H1 (cell line): ENCODE results near the gene GPSM1. TPM values are rescaled to one million over a fixed set of nuclear protein-coding genes. Genes with fewer than 3 reads are reported as not detected.

Source experiments
- CTCF ChIA-PET: fragments of 300-600 bp; sonication (Branson Sonifier 250); formaldehyde crosslinking; loops from one replicate; lab custom pipeline; 2021; ENCODE audit not compliant: partially characterized antibody; lab: Charles Lee
- POLR2A ChIA-PET: fragments of 300-600 bp; sonication (Branson Sonifier 250); formaldehyde crosslinking; loops from one replicate; lab custom pipeline; 2021; ENCODE audit warnings: inconsistent platforms; ENCODE audit not compliant: partially characterized antibody; lab: Charles Lee
- DNase-seq, 2 experiments: peaks; one replicate each; pipeline versions ENCODE4 v3.0.0 to v3.0.0-alpha.2; 2010 to 2022; ENCODE audit warnings: low spot score in 2 of 2, low read depth in 1 of 2, mixed read lengths in 1 of 2
- FAIRE-seq: peaks from 2 replicates; lab custom pipeline; 2011; peaks lifted over from hg19 to GRCh38; lab: Jason Lieb, UNC
- H2AFZ ChIP-seq: 2 replicates; pipeline ENCODE4 v1.8.1; 2012; ENCODE audit warnings: low read length, inconsistent platforms
- H2AK5ac ChIP-seq: 2 replicates; pipeline ENCODE4 v1.6.1; 2013; ENCODE audit warnings: low read depth, low read length
- H2BK120ac ChIP-seq: replicated peaks from 2 replicates; pipeline ENCODE3; 2013; ENCODE audit warnings: low read depth, low read length, inconsistent platforms
- H2BK12ac ChIP-seq: 2 replicates; pipeline ENCODE4 v1.6.1; 2013; ENCODE audit warnings: low read depth, low read length
- H2BK15ac ChIP-seq: 2 replicates; pipeline ENCODE4 v1.6.1; 2013; ENCODE audit warnings: low read length
- H2BK20ac ChIP-seq: 2 replicates; pipeline ENCODE4 v1.6.1; 2013; ENCODE audit warnings: low read length
- H2BK5ac ChIP-seq: 2 replicates; pipeline ENCODE4 v1.6.1; 2013; ENCODE audit warnings: low read depth, low read length
- H3K14ac ChIP-seq: 2 replicates; pipeline ENCODE4 v1.6.1; 2013; ENCODE audit warnings: inconsistent platforms; ENCODE audit not compliant: insufficient read length
- H3K18ac ChIP-seq: 2 replicates; pipeline ENCODE4 v1.6.1; 2013; ENCODE audit warnings: low read length; ENCODE audit errors: extremely low read depth
- H3K23ac ChIP-seq: 2 replicates; pipeline ENCODE4 v1.6.1; 2013; ENCODE audit warnings: inconsistent platforms; ENCODE audit not compliant: insufficient read length
- H3K23me2 ChIP-seq: 2 replicates; pipeline ENCODE4 v1.6.1; 2013; ENCODE audit warnings: low read depth, low read length
- H3K27ac ChIP-seq: 2 replicates; pipeline ENCODE4 v1.6.1; 2011; ENCODE audit warnings: low read depth, low read length, inconsistent platforms
- H3K27me3 ChIP-seq, 4 experiments: replicated peaks in 1 of 4; 1 replicate in 1 of 4; 2 replicates in 3 of 4; pipeline versions ENCODE4 v1.6.1 to v1.8.1; 2011 to 2013; ENCODE audit warnings: low read length in 3 of 4, mild to moderate bottlenecking in 3 of 4, inconsistent platforms in 2 of 4, mixed read lengths in 2 of 4, moderate library complexity in 1 of 4; ENCODE audit not compliant: control insufficient read depth in 3 of 4, insufficient read depth in 3 of 4; ENCODE audit errors: extremely low read depth in 1 of 4
- H3K36me3 ChIP-seq, 4 experiments: 2 replicates each; pipeline versions ENCODE4 v1.6.1 to v1.8.1; 2011 to 2013; ENCODE audit warnings: mild to moderate bottlenecking in 4 of 4, low read length in 3 of 4, moderate library complexity in 2 of 4, control low read depth in 1 of 4, inconsistent platforms in 1 of 4; ENCODE audit not compliant: insufficient read depth in 4 of 4, control insufficient read depth in 2 of 4
- H3K4ac ChIP-seq: replicated peaks from 2 replicates; pipeline ENCODE3; 2013; ENCODE audit warnings: low read length, low read depth, mixed read lengths, inconsistent platforms; ENCODE audit not compliant: insufficient read length
- H3K4me1 ChIP-seq, 4 experiments: replicated peaks in 1 of 4; 1 replicate in 1 of 4; 2 replicates in 3 of 4; pipeline versions ENCODE4 v1.6.1 to v1.8.1; 2011 to 2013; ENCODE audit warnings: low read length in 3 of 4, inconsistent platforms in 2 of 4, mixed read lengths in 1 of 4; ENCODE audit not compliant: insufficient read depth in 4 of 4, control insufficient read depth in 3 of 4
- H3K4me2 ChIP-seq, 2 experiments: 2 replicates each; pipeline versions ENCODE4 v1.6.1 to v1.8.1; 2011 to 2013; ENCODE audit warnings: low read depth in 2 of 2, low read length in 2 of 2, control low read depth in 1 of 2, inconsistent platforms in 1 of 2, mild to moderate bottlenecking in 1 of 2; ENCODE audit not compliant: insufficient read depth in 1 of 2
- H3K4me3 ChIP-seq, 4 experiments: fragments of 200-600, 300-600 bp in 1 of 4; sonication (generic), shearing (Covaris generic), sonication (Bioruptor Twin) in 1 of 4; 2 replicates each; pipeline versions ENCODE4 v1.5.1 to v1.8.1; 2011 to 2016; ENCODE audit warnings: low read length in 4 of 4, low read depth in 3 of 4, control low read depth in 2 of 4, inconsistent platforms in 2 of 4, mild to moderate bottlenecking in 2 of 4, mixed read lengths in 1 of 4, moderate library complexity in 1 of 4; ENCODE audit not compliant: insufficient read depth in 2 of 4; ENCODE audit errors: extremely low read depth in 1 of 4
- H3K56ac ChIP-seq: replicated peaks from 2 replicates; pipeline ENCODE3; 2013; ENCODE audit warnings: low read depth, mild to moderate bottlenecking, mixed read lengths, low read length, inconsistent platforms; ENCODE audit not compliant: insufficient read length
- H3K79me1 ChIP-seq: 2 replicates; pipeline ENCODE4 v1.6.1; 2013; ENCODE audit warnings: low read depth, low read length, control low read depth
- H3K79me2 ChIP-seq, 2 experiments: 2 replicates each; pipeline versions ENCODE4 v1.6.1 to v1.8.1; 2012 to 2013; ENCODE audit warnings: low read length in 2 of 2, mild to moderate bottlenecking in 2 of 2, inconsistent platforms in 1 of 2; ENCODE audit not compliant: insufficient read depth in 2 of 2, control insufficient read depth in 1 of 2
- H3K9ac ChIP-seq, 4 experiments: replicated peaks in 1 of 4; 1 replicate in 1 of 4; 2 replicates in 3 of 4; pipeline versions ENCODE4 v1.6.1 to v1.8.1; 2011 to 2013; ENCODE audit warnings: low read depth in 3 of 4, low read length in 3 of 4, control low read depth in 2 of 4, mild to moderate bottlenecking in 2 of 4, moderate library complexity in 2 of 4, inconsistent platforms in 1 of 4; ENCODE audit errors: extremely low read depth in 1 of 4
- H3K9me3 ChIP-seq, 2 experiments: 2 replicates each; pipeline versions ENCODE4 v1.6.1 to v1.8.1; 2012 to 2013; ENCODE audit warnings: mild to moderate bottlenecking in 2 of 2, moderate library complexity in 2 of 2, control low read depth in 1 of 2, inconsistent platforms in 1 of 2, low read depth in 1 of 2, low read length in 1 of 2, mixed read lengths in 1 of 2; ENCODE audit not compliant: insufficient read depth in 2 of 2
- H4K20me1 ChIP-seq, 2 experiments: replicated peaks in 1 of 2; 2 replicates each; pipeline versions ENCODE3 to v1.8.1; 2011 to 2013; ENCODE audit warnings: inconsistent platforms in 2 of 2, low read length in 2 of 2, mild to moderate bottlenecking in 1 of 2; ENCODE audit not compliant: insufficient read depth in 2 of 2, control insufficient read depth in 1 of 2
- H4K5ac ChIP-seq: 2 replicates; pipeline ENCODE4 v1.6.1; 2013; ENCODE audit warnings: low read length, low read depth, mixed read lengths, inconsistent platforms; ENCODE audit not compliant: insufficient read length
- H4K8ac ChIP-seq: 2 replicates; pipeline ENCODE4 v1.8.0; 2013; ENCODE audit warnings: mild to moderate bottlenecking, moderate library complexity, low read length, inconsistent platforms; ENCODE audit not compliant: insufficient read depth; ENCODE audit errors: extremely low read depth
- H4K91ac ChIP-seq: replicated peaks from 2 replicates; pipeline ENCODE3; 2013; ENCODE audit warnings: low read length, mixed read lengths, inconsistent platforms; ENCODE audit not compliant: insufficient read length
- CBX5 ChIP-seq: fragments of 300-800, 300-1000 bp; sonication (generic); IDR thresholded peaks from 2 replicates; pipeline ENCODE4 v1.7.1; 2016; ENCODE audit warnings: antibody characterized with exemption, low read length, low read depth
- CBX8 ChIP-seq: fragments of 300-800, 300-1000 bp; sonication (generic); IDR thresholded peaks from 2 replicates; pipeline ENCODE4 v1.7.1; 2016; ENCODE audit warnings: low read depth, low read length, borderline replicate concordance
- CEBPB ChIP-seq: IDR thresholded peaks from 2 replicates; pipeline ENCODE4 v1.6.1; 2012; ENCODE audit warnings: low read depth, low read length
- NANOG ChIP-seq: IDR thresholded peaks from 2 replicates; pipeline ENCODE4 v1.6.1; 2011; ENCODE audit warnings: low read length, low read depth, mild to moderate bottlenecking, inconsistent platforms; ENCODE audit not compliant: insufficient read depth, poor library complexity, severe bottlenecking
- NRF1 ChIP-seq: IDR thresholded peaks from 2 replicates; pipeline ENCODE4 v1.6.1; 2011; ENCODE audit warnings: mild to moderate bottlenecking, low read depth, low read length, improper control_type of control experiment
- RNF2 ChIP-seq: fragments of 200-900, 300-1000 bp; sonication (generic); IDR thresholded peaks from 2 replicates; pipeline ENCODE4 v1.7.1; 2016; ENCODE audit warnings: borderline replicate concordance, low read depth, mild to moderate bottlenecking, antibody characterized with exemption, low read length; ENCODE audit not compliant: poor library complexity, severe bottlenecking; ENCODE audit errors: missing control alignments
- SP1 ChIP-seq: IDR thresholded peaks from 2 replicates; pipeline ENCODE4 v1.6.1; 2011; ENCODE audit warnings: low read depth, low read length
- SUZ12 ChIP-seq: fragments of 200-600 bp; sonication (generic); IDR thresholded peaks from 2 replicates; pipeline ENCODE4 v1.6.1; 2012; ENCODE audit warnings: mild to moderate bottlenecking, inconsistent platforms, low read length, moderate library complexity, mixed read lengths
- YY1 ChIP-seq: IDR thresholded peaks from 2 replicates; pipeline ENCODE4 v1.6.1; 2011; ENCODE audit warnings: low read depth, mild to moderate bottlenecking, low read length
- WGBS, 2 experiments: shearing (Covaris generic) in 1 of 2; methylation state at CpG; one replicate each; pipeline versions ENCODE4 v1.1.6 to v1.1.7; 2013 to 2015; ENCODE audit warnings: low lambda C conversion rate in 2 of 2, mixed read lengths in 2 of 2, inconsistent platforms in 1 of 2, low coverage in 1 of 2, missing lambda C conversion rate in 1 of 2; ENCODE audit not compliant: insufficient replicate concordance in 2 of 2, insufficient coverage in 1 of 2, insufficient read length in 1 of 2; ENCODE audit errors: extremely low coverage in 1 of 2, missing lambda C conversion rate in 1 of 2; 5-methylcytosine and 5-hydroxymethylcytosine counted together
- polyA plus RNA-seq, 7 experiments: library from polyadenylated mRNA; depleted of rRNA in 3 of 7; stranded (reverse) in 5 of 7; unstranded in 2 of 7; fragments of >200 nt in 5 of 7; fragments of 200-250 nt in 2 of 7; gene quantifications; 1 replicate in 5 of 7; 2 replicates in 1 of 7; 4 replicates in 1 of 7; pipeline versions ENCODE4 v1.2.1 to v1.2.3, GENCODE V29; 2011 to 2013; ENCODE audit warnings: missing spikeins in 2 of 7, mixed read lengths in 2 of 7
- total RNA-seq: library from RNA; stranded (reverse); fragmentation: NEBNext Ultra II Directional; extraction: Animal tissue kit (Norgen Biotek cat#: 25700); gene quantifications from 2 replicates; pipeline ENCODE4 v1.2.1, GENCODE V29; 2021
- TF ChIP-seq, protein P1 (sequence below): IDR thresholded peaks from 2 replicates; pipeline ENCODE4 v1.6.1; 2011; ENCODE audit warnings: low read depth, mild to moderate bottlenecking, low read length; ENCODE audit not compliant: insufficient read depth
- TF ChIP-seq, protein P2 (sequence below), 3 experiments: IDR thresholded peaks; 1 replicate in 2 of 3; 2 replicates in 1 of 3; pipeline versions ENCODE4 v1.5.1 to v1.6.1; 2011; ENCODE audit warnings: low read length in 3 of 3, mild to moderate bottlenecking in 3 of 3, inconsistent platforms in 2 of 3, low read depth in 1 of 3, moderate library complexity in 1 of 3; ENCODE audit not compliant: insufficient read depth in 1 of 3; ENCODE audit errors: control extremely low read depth in 1 of 3

GPSM1 gene
- total and polyA plus RNA-seq, 2 of the 8 experiments (the other 6 are each of a cell fraction or from before 2014, with no cell fraction given) = 12.8 to 18.0 TPM

DNA sequence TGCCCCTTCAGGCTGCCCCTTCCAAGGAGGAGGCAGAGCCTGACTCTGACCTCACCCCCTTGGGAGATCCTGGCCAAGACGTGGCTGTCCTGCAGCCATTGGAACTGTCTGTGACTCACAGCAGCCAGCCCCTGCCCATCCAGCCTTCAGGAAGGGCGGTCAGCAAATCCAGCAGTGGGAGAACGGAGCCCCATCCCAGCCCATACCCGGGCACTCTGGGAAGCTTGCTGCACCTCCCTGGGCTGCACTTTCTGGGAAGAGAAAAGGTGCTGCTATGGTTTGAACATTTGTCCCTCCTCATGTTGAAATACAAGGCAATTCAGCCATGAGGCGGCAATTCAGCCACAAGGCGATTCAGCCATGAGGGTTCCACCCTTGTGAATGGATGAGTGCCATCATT lies 47.9 kb upstream of the GPSM1 start:
- Histone ChIP-seq H2BK12ac (no peak overlapping the region), H4K91ac (no peak overlapping the region), H2BK20ac (no peak overlapping the region), H2AFZ (no peak overlapping the region), H3K27ac (no peak overlapping the region), H3K23ac (no peak overlapping the region), H3K4ac (no peak overlapping the region), H2BK15ac (no peak overlapping the region), H3K4me3 (no peak overlapping the region), H3K79me2 (no peaks in the 10 kb centered on the region), H3K4me1 (peaks cover 0 to 4% (median 2%) of the 10 kb centered on the region in 4 experiments; a peak in 4 of 7 replicates), H3K36me3 (no peaks in the 10 kb centered on the region), H3K9me3 (no peaks in the 10 kb centered on the region), H3K14ac (no peak overlapping the region), H4K8ac (no peak overlapping the region), H3K23me2 (no peaks in the 10 kb centered on the region), H2AK5ac (no peak overlapping the region), H3K18ac (no peak overlapping the region), H2BK120ac (no peak overlapping the region), H3K9ac (no peak overlapping the region), H4K20me1 (no peaks in the 10 kb centered on the region), H2BK5ac (no peak overlapping the region), H3K79me1 (no peaks in the 10 kb centered on the region), H3K27me3 (no peaks in the 10 kb centered on the region), H3K4me2 (no peak overlapping the region), H4K5ac (no peak overlapping the region), H3K56ac (no peak overlapping the region)
- ChIA-PET POLR2A (no interaction called here), CTCF (interaction anchor here (1.1 to 3.0 kb wide), 8 partner anchors 8 to 65 kb away, joined by 3 to 21 read pairs (median 4); no protein-coding TSS in a partner anchor)
- 86% methylated on average over 6 of the region's 6 CpGs; no CpG with 5 or more reads in 1 of the 2 experiments for WGBS, 2 experiments
- FAIRE-seq (no peak), DNase-seq (no peak)
- TF ChIP-seq YY1 = no peak
- TF ChIP-seq NANOG = no peak
- no peak for TF ChIP-seq SP1
- TF ChIP-seq CEBPB = no peak
- TF ChIP-seq CBX8 = no peak
- TF ChIP-seq SUZ12 = no peak
- TF ChIP-seq CBX5 = no peak
- no peak for TF ChIP-seq RNF2
- TF ChIP-seq, protein P1, sequence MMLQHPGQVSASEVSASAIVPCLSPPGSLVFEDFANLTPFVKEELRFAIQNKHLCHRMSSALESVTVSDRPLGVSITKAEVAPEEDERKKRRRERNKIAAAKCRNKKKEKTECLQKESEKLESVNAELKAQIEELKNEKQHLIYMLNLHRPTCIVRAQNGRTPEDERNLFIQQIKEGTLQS = no peak
- TF ChIP-seq, protein P2, sequence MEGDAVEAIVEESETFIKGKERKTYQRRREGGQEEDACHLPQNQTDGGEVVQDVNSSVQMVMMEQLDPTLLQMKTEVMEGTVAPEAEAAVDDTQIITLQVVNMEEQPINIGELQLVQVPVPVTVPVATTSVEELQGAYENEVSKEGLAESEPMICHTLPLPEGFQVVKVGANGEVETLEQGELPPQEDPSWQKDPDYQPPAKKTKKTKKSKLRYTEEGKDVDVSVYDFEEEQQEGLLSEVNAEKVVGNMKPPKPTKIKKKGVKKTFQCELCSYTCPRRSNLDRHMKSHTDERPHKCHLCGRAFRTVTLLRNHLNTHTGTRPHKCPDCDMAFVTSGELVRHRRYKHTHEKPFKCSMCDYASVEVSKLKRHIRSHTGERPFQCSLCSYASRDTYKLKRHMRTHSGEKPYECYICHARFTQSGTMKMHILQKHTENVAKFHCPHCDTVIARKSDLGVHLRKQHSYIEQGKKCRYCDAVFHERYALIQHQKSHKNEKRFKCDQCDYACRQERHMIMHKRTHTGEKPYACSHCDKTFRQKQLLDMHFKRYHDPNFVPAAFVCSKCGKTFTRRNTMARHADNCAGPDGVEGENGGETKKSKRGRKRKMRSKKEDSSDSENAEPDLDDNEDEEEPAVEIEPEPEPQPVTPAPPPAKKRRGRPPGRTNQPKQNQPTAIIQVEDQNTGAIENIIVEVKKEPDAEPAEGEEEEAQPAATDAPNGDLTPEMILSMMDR (IDR thresholded peaks at IDR 0.05; ENCODE audit: control extremely low read depth in 1 of 3, insufficient read depth in 1 of 3, low read depth in 1 of 3, low read length in 3 of 3) = no peak
- no peak for TF ChIP-seq NRF1
